22Rv1 (cell line): ENCODE data around the gene ECT2L.
"Not testable (repeated sequence)": the region's sequence is repeated elsewhere in the genome, so short reads cannot be mapped to it uniquely, and the experiment has no call there.

Experiments used
- H3K27ac ChIP-seq: fragments of 450-650 bp; 2 replicates; pipeline ENCODE4 v1.5.1; 2017
- ZFX ChIP-seq: fragments of 450-650 bp; IDR thresholded peaks from 2 replicates; pipeline ENCODE4 v1.6.1; 2017; ENCODE audit warnings: antibody characterized with exemption, borderline replicate concordance
- TF ChIP-seq, protein P1 (sequence below): fragments of 450-650 bp; IDR thresholded peaks from 2 replicates; pipeline ENCODE4 v1.5.1; 2017; ENCODE audit warnings: mild to moderate bottlenecking

Gene ECT2L

DNA sequence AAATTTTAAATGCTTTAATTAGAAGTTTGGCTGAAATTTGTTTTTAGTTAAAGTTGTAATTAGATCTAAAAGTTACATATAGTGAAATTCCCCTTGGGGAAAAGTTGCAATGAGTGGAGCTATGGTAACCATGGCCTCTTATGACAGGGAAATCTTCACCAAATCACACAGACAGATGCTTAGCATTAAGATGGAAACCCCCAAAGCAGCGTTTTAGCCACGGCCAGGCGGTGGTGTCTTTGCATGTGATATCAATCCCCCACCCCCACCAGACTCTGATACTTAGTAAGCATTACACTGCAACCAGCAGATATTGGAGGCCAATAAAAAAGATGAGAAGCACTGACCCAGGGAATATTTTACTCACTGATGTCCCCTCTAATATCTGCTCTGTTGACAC lies 116.4 kb downstream of the ECT2L start:
- no peak for TF ChIP-seq ZFX
- TF ChIP-seq, protein P1, sequence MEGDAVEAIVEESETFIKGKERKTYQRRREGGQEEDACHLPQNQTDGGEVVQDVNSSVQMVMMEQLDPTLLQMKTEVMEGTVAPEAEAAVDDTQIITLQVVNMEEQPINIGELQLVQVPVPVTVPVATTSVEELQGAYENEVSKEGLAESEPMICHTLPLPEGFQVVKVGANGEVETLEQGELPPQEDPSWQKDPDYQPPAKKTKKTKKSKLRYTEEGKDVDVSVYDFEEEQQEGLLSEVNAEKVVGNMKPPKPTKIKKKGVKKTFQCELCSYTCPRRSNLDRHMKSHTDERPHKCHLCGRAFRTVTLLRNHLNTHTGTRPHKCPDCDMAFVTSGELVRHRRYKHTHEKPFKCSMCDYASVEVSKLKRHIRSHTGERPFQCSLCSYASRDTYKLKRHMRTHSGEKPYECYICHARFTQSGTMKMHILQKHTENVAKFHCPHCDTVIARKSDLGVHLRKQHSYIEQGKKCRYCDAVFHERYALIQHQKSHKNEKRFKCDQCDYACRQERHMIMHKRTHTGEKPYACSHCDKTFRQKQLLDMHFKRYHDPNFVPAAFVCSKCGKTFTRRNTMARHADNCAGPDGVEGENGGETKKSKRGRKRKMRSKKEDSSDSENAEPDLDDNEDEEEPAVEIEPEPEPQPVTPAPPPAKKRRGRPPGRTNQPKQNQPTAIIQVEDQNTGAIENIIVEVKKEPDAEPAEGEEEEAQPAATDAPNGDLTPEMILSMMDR = no peak
- H3K27ac ChIP-seq = no peak overlapping the region

DNA sequence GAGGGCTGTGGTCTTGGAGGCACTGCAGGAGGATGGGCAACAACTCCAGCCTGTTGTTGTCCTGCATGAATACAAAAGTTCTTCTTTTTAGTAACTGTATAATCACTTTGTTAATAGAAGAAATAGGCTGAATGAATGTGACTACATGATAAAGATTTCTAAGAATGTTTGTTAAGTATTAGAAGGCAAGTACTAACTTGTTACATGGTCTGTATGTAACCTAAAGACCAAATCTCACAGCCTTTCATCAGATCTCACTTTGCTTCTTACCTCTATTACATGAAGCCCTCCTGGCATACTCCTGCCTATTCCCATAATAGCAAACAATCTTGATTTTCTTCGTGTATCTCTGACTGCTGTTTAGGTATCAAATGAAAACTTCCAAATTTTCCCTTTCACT lies 118.8 kb downstream of the ECT2L start:
- TF ChIP-seq, protein P1 = no peak
- no peak for TF ChIP-seq ZFX
- no peak overlapping the region for H3K27ac ChIP-seq

DNA sequence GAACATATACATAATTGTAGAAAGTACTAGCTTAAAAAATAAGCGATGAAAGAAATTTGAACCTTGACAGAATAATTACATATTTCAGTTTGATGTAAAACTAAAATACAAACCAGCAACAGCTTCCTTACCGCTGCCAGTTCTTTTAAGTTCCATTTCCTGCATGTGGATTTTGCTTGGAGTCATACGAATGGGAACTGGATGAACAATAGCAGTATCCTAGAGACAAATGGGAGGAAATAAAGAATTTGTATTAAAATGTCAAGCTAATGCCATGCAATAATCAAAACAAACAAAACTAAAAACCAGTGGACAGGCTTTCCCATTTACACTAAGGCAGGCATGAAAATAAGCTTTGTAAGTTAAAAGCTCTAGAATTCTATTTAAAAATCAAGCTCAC lies 125.0 kb downstream of the ECT2L start:
- TF ChIP-seq ZFX = no peak
- TF ChIP-seq, protein P1 = no peak

DNA sequence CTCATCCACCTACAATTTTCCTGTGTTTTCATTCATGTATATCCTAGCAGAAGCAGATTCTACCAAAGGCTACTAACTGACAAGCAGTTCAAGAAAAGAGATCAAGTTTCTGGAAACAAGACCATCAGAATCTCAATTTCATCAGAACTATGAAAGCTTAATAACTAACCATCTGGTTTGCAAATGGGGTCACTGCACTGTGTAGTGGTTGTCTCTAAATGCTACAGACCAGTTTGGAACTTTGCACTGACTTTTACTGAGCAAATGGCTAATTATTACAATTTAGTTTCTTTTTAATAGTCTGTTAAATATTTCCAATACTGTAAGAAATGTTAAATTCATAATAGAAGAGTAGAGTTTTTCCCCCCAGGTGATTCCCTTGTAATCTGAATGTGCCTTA lies 127.7 kb downstream of the ECT2L start:
- TF ChIP-seq, protein P1 = no peak
- no peak for TF ChIP-seq ZFX
- H3K27ac ChIP-seq = no peak overlapping the region

More for the DNA sequence above, 125.0 kb downstream of the ECT2L start:
- no peak overlapping the region for H3K27ac ChIP-seq

DNA sequence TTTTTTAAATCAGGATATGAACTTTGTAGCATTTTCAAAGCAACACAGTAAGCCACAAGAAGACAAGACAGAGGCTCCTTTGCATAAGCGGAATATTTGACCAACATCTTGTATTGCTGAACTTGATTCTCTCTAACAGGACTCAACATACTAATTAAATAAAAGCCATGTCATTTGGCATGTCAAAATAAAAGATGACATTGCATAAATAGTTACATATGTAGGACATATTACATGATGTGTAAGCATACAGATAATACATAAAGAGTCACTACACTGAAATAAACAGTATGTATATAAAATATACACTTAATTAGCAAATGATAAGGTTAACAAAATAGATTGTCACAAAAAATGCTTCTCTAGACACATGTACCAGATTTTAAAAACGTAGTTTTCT lies 129.9 kb downstream of the ECT2L start:
- H3K27ac ChIP-seq = no peak overlapping the region
- TF ChIP-seq, protein P1 = no peak
- TF ChIP-seq ZFX = no peak

DNA sequence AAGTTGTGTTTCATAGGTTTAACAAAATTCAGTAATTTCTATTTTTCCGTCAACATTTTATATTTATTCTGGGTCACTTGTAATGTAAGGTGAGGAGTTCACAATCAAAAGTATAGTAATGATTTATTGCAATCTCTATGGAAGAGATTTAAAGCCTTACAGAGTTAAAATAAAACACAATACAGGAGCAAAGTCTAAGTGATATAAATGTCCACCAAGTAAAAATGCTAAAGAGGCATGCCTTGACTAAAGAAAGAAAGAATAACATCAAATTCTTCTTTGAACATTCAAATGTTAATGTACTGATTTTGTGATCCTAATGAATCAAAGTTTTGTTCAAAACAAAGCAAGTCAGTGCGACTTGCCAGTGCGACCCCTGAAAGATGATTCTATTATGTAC lies 130.7 kb downstream of the ECT2L start:
- no peak overlapping the region for H3K27ac ChIP-seq
- TF ChIP-seq ZFX = no peak
- TF ChIP-seq, protein P1 = no peak

DNA sequence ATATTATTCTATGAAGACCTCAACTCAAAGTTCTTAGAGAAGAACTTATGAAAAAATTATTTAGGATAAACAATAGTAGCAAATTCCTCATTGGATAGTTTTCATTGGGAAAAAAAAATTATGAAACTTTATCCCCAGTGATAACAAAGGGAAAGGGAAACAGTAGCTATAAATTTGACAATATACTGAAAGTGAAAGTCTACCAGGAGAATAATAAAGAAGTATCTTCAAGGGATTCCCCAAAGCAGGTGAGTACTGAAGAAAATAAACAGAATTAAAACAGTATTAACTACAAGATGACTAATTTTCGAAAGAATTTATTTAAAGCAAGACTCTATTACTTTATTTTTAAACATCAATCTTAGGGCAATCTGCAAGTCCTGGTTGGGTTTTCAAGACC lies 135.8 kb downstream of the ECT2L start:
- no peak overlapping the region for H3K27ac ChIP-seq
- no peak for TF ChIP-seq ZFX
- TF ChIP-seq, protein P1 = no peak

DNA sequence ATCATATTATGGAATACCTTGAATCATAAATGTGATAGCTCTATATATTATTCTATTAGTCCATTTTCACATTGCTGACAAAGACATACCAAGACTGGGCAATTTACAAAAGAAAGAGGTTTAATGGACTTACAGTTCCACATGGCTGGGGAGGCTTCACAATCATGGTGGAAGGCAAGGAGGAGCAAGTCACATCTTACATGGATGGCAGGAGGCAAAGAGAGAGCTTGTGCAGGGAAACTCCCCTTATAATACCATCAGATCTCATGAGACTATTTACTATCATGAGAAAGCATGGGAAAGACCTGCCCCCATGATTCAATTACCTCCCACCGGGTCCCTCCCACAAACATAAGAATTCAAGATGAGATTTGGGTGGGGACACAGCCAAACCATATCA lies 141.0 kb downstream of the ECT2L start:
- H3K27ac ChIP-seq = not testable (repeated sequence)
